SW480 (cell line): Measurements from ENCODE around the gene ADAMTS8.

Source experiments
- DNase-seq: peaks from one replicate; pipeline ENCODE4 v3.0.0-alpha.2; 2016; ENCODE audit warnings: low spot score

ADAMTS8 gene

GRCh38 chr11:130428316-130429119 is at the start of gene ADAMTS8:
TSS of gene ADAMTS8 (minus strand) at chr11:130428609. CDS start at chr11:130428286, 323 bp downstream.
- no peak for DNase-seq

GRCh38 chr11:130477586-130478203 is 49.3 kb upstream of the ADAMTS8 start:
- peak; percentile 33 for DNase-seq

DNA sequence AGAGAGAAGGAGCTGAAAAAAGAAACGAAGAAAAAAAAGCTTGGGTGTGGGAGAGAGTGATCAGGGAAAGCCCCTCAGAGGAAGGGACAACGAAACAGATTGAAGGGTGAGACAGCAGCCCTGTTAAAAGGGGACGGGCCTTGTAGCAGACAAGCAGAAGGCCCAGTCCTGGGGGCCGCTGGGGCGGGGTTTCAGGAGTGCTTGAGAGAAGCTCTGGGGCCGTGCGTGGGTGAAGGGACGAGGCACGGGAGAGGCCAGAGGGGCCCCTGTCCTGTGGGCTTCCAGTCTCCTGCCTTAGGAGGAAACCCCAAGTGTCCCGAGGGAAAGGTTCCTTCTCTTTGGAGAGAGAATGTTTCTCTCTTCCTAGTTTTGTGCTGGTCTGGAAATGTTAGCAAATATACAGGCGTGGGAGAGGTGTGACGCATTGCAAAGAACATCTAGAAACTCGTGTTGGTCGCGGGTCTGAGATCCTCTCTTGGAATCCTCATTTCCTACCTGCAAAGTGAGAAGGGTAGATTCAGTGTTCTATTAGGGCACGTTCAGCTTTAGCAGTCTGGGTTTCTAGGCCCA is 48.6 kb upstream of the ADAMTS8 start:
- no peak for DNase-seq

GRCh38 chr11:130476200-130476921 is 48.0 kb upstream of the ADAMTS8 start:
- peak; percentile 61 for DNase-seq

DNA sequence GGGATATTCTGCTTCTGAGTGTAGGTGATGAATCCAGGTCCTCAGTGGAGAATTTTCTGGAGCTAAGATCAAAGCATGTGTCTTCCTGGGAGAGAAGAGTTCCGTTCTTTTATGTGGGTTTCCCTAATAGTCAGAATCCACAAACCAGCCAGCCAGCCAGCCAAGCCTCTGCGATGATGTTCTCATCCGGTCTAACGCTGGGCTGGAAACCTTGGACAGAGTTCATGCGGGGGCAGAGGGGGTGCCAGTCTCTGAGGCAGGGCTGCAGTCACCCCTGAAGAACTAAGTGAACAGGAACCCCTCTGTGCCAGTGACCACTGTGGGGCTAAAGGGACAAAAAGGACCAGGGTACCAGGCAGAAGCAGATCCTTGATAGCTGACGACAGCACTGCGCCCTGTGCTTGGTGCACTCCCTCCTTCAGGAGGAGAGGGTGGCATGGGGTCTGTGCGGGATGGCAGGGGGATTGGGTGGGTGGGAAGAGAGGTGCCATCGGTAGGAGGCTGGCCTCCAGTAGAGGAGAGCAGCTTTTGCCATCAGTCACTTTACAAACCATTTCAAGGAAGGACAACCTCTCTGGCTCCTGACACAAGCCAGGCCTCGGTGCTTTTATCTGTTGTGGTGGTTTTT is 47.1 kb upstream of the ADAMTS8 start:
- DNase-seq: peak; percentile 94

DNA sequence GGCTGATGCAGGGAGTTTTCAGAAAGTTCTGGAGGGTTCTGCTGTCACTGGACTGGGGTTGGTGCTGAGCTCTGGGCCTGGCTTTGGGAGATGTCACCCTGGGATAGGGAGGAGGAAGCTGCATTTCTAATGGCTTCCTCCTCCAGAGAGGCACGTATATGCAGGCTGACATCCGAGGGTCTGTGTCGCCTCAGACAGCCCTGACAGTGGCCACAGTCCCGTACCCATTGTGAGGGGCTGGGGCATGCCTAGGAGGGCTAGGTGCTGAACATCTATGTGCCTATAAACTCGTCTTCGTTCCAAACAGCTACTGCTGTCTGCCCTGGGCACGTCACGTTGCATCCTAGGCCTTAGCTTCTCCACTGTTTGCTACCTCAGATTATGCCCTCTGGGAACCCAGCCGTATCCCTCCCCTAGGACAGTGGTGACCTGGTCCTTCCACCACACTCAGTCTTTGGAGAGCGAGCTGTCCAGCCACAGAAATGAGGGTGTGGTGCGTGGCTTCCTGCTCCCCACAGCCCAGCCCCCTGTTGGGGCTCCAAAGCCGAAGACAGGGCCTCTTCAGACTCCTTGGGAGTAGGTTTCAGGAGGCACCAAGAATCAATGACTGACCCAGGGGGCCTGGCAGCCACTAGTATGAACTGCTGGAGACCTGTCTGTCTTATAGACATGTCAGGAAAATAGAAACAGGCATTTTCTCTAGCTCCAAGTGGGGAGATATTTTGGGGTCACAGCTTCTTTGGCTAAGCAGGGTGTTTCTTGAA is 46.4 kb upstream of the ADAMTS8 start:
- DNase-seq: peak; percentile 82

DNA sequence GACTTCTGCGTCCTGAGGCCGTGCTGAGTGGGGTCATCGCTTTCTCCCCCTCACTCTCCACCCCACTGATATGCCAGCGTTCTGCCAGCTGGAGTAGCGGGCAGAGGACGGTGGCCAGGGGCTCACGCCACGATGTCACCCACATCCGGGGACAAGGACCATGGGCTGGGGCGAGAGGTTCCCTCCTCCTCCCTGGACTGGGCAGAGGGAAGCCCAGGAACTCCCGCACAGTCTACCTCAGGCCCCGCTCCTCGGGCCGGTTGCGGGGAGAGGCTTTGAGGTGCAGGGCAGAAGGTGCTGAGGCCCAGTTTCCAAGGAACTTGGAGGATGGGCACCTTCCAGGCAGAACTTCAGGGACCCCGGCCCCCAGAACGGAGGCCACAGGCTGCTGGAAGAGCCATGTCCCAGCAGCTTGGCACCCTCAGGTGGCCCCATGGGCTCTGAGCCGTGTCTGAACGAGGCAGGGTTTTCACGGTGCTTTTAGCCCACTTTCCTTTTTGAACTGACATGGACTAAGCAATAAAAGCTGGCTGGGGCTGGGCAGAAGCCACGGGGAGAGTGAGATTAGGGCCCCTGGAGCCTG is 45.5 kb upstream of the ADAMTS8 start:
- DNase-seq: no peak

GRCh38 chr11:130473056-130473794 is 44.8 kb upstream of the ADAMTS8 start:
- no peak for DNase-seq

DNA sequence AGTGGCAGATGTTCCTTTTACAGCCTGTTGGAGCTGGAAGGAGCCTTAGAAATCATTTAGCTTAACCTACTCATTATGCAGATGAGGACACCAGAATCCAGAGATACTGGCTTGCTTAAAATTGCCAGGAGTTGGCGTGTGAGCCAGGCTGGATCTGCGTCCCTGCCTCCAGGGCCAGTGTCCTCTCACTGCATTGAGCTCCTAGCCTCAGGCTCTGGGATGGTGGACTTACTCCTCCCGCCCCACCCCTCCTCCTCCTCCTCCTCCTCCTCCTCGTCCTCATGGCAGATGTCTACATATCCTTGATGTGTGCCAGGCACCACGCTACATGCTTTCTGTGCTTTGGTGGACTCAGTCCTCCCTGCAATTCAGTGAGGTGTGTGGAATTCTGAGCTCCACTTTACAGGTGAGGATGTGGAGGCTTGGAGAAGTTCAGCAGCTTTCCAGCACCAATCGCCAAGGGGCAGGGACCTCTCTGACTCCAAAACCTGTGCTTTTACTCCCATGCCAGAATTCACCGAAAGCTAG is 44.1 kb upstream of the ADAMTS8 start:
- no peak for DNase-seq

GRCh38 chr11:130471731-130472433 is 43.5 kb upstream of the ADAMTS8 start:
- no peak for DNase-seq

DNA sequence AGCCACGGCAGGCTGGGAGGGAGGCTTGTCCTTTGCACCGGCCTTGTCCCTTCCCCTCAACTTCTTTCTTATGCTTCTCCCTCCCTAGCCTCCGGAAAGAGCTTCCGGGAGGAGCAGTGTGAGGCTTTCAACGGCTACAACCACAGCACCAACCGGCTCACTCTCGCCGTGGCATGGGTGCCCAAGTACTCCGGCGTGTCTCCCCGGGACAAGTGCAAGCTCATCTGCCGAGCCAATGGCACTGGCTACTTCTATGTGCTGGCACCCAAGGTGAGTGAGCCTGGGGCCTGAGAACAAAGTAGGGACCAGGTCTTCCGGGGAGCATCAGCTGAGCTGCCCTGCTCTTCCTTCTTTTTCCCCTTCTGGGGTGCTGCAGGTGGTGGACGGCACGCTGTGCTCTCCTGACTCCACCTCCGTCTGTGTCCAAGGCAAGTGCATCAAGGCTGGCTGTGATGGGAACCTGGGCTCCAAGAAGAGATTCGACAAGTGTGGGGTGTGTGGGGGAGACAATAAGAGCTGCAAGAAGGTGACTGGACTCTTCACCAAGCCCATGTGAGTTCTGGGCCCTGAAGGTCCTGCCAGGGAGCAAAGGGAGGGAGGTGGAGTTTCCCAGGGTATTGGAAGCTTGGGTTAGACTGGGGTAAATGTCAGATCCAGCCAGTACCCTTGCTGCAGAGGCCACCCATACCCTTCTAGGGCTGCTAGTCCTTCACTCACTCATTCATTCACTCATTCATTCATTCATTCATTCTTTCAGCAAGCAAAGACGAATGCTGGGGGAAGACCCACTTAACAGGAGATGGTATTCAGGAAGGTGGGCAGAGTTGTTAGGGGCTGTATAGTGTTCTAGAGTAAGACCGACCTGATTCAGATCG is 42.7 kb upstream of the ADAMTS8 start:
- no peak for DNase-seq

- DNase-seq: no peak
Measured at GRCh38 chr11:130469181-130469580, 40.8 kb upstream of the ADAMTS8 start.

- DNase-seq: no peak
Measured at GRCh38 chr11:130467116-130467900, 38.9 kb upstream of the ADAMTS8 start.

GRCh38 chr11:130465263-130465662 is 36.9 kb upstream of the ADAMTS8 start:
- no peak for DNase-seq

DNA sequence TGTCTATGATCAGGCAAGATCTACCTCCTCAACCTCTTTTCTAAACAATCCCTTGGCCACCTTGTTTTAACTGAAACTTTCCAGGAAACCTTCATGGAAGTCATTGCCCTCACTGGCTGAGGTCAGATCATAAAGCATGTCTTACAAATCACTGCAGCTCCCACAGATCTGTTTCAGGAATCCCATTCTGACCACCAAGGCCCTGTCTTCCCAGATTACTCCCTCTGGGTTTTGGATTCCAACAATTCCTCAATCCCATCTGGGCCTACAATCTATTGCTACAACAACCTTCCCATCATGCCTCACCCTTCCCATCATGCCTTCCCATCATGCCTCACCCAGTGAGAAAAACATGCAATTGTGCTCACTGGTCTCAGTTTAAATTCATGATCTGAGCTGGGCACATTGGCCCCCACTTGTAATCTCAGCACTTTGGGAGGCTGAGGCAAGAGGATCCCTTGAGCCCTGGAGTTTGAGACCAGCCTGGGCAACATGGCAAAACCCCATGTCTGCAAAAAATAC is 35.9 kb upstream of the ADAMTS8 start:
- no peak for DNase-seq

- no peak for DNase-seq
Measured at GRCh38 chr11:130462931-130463330, 34.5 kb upstream of the ADAMTS8 start.
